LoVo (cell line): ENCODE results near the gene URB2.
"Not testable (repeated sequence)": the region's sequence is repeated elsewhere in the genome, so short reads cannot be mapped to it uniquely, and the experiment has no call there.

Experiments
- DNase-seq: peaks from one replicate; pipeline ENCODE4 v3.0.0-alpha.2; 2016; ENCODE audit warnings: low spot score

Gene URB2

DNA sequence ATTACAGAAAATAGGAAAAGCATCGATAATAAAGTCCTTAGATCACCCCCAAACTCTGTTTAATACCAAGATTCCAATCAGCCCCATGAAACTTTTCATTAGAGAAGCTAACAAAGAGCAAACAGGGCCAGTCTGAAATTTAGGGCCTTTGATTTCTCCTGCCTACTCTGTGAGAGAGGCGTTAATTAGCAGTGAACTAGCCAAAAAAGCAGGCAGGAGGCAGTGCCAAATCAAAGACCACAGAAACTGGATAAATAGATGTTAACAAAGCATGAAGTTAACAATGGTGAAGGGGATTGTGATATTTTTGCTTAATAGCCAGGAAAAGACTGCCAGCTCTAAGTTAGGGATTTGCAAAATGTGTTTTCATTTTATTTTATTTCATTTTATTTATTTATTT, 11.3 kb upstream of the URB2 start:
- no peak for DNase-seq

DNA sequence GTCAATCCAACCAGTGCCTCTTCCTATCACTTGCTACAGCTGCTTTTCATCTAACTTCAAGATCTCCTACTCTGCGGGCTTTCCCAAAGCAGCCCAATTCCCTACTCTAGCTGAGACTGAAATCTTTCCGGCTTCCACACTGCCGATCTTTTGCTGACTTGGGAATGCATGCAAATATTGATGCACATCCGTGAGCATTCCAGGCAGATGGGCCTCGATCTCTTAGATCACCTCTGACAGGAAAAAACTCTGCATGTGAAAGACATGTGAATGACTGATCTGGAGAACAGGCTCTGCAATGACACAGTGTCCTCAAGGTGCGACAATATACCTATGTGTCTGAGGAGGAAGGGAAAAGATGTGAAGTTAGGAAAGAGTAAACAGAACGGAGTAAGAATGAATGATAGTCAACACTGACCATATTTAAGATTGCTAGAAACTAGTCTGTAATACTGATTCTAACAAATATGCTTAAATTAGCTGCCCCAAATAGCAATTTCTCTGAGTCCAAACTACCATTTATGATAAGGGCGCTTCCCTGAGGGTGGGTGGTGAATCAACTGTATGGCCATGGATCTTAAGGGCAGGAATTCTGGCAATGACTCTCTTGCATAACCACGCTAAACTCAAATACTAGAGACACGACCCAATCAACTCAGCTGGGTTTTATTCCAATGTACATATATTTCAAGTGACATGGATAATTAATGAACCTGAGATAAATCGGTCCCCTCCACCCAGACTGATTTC, 8.5 kb upstream of the URB2 start:
- DNase-seq = no peak

DNA sequence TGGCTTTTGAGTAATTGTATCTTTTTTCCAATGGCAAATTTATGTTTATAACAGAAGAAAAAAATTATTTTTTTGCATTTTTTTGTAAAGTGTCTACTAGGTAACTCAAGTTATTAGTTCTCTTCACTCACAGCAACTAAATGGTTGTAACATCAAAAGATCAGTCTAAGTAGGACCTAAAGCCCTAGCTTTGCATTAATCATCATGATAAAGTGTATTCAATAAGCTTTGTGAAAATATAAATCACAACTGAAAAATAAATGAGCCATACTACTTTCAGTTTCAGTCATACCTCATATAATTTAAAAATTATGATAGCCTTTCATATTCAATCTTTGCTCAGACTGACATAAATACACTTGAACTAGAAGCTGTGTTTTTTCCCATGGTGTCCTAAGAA, 7.0 kb upstream of the URB2 start:
- no peak for DNase-seq

DNA sequence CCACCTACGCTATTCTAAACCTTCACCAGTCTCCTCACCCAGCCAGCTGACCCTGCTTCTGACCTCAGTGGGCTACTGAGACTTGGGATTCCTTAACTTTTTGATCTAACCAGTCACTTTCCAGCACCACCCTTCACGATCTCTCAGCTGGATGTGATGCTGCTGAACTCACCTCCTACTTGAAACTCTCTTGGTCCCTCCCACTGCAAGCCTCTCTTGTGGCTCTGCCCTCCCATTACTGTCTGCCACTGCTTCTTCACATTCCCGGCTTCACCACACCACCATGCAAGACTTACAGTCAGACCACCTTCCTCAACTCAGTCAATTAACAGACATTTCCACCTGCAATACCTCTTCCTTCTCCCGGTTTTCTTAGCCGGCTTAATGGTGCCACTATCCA, 6.4 kb upstream of the URB2 start:
- no peak for DNase-seq

DNA sequence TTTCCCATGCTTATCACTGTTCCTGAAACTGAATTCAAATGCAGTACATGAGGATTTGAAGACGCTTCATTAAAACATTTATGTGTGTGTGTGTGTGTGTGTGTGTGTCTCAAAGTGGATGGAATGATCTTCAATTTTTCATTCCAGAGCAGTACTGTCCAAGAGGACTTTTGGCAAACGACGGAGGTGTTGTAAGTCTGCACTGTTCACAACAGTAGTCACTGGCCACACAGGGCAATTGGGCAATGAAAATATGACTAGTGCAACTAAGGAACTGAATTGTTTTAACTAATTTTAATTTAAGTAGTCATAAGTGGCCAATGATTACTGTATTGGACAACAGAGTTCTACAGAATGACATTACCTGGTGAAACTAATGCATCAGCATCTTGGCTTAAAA, 5.2 kb upstream of the URB2 start:
- DNase-seq = no peak

DNA sequence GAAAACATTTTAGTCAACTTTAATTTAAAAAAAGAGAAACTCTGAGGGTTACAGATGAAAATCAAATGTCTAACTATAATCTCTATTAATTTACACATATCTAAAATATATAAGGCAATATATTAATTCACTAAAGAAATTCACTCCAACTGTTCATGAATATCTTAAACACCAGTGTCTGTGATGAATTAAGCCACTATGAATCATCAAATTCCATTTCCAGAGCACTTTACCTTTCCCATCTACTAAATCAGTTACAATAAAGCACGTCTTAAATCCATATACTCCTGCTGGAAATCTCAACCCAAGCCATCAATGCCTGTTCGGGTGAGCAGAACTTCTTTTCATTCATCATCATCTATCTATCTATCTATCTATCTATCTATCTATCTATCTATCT, 4.4 kb upstream of the URB2 start:
- DNase-seq = no peak

DNA sequence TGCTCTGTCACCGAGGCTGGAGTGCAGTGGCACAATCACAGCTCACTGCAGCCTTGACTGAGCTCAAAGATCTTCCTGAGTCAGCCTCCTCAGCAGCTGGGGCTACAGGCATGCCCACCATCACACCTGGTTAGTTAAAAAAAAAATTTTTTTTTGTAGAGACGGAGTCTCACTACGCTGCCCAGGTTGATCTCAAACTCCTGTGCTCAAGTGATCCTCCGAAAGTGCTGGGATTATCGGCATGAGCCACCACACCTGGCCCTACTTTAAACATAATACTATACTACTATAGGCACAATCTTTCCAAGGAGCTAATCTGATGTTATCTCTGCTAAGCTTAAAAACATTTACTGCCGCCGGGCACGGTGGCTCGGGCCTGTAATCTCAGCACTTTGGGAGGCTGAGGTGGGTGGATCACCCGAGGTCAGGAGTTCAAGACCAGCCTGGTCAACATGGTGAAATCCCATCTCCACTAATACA, 3.4 kb upstream of the URB2 start:
- DNase-seq = not testable (repeated sequence)

DNA sequence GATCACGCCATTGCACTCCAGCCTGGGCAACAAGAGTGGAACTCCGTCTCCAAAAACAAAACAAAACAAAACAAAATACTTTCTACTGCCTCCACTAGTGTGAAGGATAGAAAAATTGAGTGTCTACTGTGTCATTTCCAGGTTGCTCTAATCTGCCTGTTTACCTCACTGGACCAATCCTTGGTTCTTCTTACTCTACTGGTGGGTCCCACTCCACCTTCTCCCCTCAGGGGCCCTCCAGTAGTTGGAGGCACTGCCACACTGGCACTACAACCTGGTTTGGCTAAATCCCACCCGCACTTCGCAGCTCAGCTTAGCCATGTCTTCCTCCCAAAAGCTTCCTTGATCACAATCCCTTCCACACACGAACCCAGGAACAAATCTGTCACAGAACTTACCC, 2.8 kb upstream of the URB2 start:
- DNase-seq = no peak

DNA sequence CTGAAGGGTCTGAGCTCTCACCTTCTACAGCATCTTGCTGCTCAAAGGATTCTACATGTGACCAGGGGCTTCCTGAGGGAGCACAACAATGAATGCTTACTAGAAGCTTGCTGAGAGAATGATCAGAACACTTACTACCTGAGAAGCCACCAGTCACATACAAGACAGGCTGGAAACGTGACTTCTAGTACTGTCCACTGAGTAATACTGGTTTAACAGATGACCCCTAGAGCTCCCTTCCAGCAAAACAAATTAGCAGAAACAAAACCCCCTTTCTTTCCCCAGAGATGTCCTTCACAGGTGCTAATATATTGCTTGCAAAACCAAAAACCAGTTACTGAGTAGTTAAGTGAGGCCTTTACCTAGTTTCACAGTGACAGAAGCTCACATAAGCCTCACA, 2.2 kb upstream of the URB2 start:
- no peak for DNase-seq

DNA sequence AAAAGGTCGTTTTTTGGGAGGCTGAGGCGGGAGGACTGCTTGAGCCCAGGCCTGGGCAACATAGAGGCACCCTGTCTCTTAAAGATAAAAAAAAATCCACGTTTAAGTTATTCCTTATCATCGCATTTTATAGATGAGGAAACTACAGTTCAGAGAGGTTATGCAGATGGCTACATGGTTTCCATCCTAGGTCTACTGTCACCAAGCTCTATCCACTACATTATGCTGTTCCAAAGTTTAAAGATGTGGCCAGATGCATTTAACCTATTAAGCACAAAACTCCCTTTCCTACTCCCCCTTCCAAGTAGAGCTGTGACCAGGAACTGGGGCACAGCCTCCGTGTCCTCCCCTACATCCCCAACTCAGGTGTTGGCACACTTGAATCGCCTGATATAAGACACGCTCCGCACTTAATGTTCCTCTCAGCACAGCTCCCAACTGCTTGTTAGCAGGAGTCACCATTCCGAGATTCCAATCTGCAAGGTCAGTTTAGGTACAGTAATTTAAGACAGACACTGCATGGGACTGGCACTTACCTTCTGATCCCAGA, 1.5 kb upstream of the URB2 start:
- no peak for DNase-seq

DNA sequence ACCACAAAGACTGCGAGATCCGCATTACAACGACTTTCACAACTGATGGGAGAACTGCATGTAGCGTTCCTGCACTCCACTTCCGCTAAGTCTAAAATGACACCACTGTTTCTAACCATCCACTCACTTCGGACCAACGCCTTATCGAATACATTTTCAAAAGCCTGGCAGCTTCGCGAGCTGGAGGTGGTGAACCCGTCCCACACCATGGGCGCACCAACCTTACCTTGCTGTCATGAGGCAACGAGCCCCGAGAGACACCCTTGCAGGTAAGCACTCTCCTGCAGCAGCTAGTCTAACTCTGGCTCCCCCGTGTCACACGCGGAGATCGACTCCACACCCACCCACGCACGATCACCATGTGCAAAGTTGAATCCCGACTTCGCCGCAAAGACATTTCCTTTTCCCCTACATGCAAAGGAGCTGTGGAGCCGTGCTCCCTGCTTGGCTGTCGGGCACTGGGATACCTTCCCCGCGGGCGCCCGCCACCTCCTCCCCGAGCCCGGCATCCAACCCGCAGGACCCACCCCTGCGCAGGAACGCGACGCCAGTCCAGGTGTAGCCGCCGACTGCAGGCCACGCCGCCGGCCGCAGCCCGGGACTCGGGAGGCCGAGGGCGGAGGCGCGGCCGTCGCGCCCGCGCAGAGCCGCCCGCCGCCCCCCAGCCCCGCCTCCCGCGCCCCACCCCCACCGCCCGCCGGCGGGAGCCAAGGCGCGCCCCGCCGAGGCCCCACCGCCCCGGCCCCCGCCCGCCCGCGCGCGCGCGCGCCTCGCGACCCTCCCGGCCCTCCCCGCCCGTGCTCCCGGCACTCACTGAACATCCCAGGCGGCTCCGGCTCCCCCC, 754 bp upstream of the URB2 start:
- peak; percentile 67 for DNase-seq

DNA sequence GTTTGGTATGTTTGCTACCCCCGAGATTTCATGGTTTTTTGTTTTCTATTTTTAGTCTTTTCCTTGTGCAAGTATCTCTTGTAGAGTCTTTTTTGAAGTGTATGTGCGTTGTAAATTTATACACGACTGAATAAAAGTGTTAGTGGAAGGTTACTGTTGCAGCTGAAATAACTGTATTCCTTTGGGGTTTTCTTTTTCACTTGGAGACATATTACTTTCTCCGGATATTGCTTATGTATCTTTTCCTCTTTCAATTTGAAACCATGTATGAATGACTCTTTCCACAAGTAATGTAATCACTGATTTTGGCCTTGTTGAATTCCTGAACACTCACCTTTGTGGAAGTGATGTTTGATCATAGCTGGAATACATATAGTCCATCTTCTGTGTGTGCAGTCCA, 956 bp downstream of the URB2 start:
- no peak for DNase-seq

DNA sequence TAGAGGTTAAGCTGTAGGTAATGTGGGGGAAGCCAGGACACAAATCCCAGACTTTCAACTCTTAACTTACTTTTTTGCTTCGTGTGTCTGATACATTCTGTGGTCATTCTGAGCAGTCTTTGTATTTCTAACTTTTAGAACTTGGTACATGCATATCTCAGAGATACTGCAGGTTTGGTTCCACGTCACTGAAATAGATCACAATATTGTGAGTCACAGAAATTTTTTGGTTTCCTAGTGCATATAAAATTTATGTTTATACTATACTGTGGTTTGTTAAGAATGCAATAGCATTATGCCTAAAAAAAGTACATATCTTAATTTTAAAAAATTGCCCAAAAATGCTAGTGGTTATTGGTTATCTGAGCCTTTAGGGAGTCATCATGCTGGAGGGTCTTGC, 3.2 kb downstream of the URB2 start:
- DNase-seq = no peak

DNA sequence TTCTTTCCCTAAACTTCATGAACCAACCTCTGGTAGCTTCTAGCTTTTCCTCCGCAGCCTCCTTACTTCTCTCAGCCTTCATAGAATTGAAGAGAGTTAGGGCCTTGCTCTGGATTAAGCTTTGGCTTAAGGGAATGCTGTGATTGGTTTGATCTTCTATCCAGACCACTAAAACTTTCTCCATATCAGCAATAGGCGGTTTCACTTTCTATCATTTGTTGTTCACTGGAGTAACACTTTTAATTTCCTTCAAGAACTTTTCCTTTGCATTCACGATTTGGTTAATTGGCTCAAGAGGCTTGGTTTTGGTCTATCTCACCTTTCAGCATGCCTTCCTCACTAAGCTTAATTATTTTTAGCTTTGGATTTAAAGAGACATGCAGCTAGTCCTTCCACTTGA, 5.1 kb downstream of the URB2 start:
- DNase-seq = no peak

DNA sequence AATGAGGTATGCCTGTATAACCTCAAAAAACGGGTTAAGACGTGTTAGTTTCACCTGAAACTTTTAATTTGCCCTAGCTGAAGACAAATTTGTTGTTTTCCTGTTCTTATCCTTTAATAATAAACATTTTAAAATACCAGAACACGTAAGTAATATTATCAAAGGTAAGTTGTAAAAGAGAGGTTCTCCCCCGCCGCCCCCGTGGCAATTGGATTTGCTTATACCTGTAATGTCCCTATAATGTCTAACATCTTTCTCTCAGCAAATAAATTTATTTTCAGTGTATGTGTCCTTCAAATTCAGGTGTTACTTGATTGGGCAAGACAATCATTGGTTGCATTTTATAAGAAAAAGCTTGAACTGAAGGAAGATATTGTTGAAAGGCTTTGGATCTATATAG, 5.9 kb downstream of the URB2 start:
- DNase-seq = no peak

DNA sequence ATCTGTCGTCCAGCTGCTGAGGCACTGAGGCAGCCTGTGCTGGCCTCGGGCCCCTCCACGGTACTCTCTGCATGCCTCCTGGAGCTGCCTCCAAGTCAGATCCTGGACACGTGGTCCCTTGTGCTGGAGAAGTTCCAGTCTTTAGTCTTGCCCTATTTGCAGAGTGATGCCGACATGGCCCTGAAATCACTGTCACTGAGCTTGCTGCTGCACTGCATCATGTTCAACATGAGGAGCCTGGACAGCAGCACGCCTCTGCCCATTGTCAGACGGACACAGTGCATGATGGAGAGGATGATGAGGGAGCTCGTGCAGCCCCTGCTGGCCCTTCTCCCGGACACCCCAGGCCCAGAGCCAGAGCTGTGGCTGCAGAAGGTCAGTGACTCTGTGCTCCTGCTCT, 10.0 kb downstream of the URB2 start:
- DNase-seq = no peak

DNA sequence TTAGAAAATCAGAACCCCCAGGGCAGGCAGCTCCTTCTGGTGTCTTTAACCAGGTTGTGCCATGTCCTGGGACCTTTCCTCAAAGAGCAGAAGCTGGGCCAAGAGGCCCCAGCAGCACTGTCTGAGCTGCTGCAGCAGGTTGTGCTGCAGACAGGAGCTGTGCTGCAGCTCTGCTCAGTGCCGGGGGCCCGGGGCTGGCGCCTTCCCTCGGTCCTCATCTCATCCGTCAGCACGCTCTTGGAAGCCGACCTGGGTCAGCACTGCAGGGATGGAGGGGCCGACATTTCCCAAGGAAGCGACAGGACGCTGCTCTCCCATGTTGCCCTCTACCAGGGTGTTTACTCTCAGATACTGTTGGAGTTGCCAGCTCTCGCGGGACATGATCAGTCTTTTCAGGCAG, 11.7 kb downstream of the URB2 start:
- DNase-seq = no peak

DNA sequence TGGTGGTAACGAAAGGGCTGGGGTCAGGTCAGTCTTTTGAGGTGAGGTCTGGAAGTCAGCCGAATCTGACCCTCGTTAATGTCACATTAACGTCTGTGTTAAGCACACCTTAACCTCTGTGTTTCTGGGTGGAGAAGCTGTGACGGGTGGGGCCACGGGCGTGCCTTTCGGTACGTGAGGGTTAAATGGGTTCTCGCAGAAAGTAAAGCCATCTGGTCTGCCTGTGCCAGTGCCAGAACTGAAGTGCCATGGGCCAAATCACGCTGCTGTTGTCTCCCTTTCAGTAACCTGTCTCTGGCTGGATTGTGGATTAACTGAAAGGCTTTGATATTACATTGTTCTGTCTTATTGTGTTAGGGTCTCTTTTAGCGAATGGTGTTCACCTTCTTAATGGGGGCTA, 14.4 kb downstream of the URB2 start:
- no peak for DNase-seq

DNA sequence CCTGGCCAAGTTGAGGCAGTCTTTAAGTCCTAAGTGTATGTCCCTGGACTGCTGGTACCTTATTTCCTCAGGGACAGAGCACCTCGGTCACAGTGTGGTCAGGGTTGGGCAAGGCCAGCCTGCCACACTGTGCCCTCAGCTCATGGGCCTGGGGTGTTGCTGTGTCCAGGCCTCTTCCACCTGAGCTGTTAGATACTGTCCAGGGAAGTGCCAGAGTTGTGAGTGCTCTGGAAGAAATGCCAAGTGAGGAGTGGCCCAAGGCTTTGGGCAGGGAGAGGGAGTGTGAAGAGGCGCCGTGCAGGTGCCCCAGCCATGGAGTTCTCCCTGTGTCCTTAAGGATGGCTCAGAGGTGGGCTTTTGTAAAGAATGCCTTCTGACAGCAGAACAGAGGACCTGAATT, 15.3 kb downstream of the URB2 start:
- DNase-seq = no peak

DNA sequence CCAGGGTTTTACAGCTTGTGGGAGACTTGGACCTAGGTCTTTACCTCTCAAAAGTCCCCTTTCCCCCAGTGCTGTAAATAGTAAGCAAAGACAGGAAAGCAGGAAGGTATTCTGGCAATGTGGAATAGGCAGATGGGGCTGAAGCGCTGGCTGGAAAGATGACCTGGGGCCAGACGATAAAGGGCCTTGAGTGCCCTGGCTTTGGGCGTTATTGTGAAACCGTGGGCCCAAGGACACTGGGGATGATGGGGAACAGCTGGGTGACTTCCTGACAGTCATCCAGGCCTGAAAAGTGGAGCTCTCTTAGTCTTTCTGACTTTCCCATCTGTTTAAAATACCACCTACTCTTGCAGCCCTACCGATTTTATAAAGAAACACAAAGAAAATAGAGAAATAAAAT, 16.3 kb downstream of the URB2 start:
- DNase-seq = no peak

DNA sequence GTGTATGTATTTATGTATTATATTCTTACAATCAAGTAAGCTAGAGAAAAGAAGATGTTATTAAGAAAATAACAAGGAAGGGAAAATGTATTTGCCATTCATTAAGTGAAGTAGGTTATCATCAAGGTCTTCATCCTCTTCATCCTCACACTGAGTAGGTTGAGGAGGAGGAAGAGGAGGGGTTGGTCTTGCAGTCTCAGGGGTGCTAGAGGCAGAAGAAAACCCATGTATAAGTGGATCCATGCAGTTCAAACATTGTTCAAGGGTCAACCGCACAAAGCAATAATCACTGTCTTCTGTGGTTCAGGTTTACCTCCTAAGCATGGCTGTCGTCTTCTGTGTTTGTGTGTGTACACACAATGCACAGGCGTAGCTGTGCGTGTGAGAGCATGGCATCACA, 16.9 kb downstream of the URB2 start:
- DNase-seq = no peak

DNA sequence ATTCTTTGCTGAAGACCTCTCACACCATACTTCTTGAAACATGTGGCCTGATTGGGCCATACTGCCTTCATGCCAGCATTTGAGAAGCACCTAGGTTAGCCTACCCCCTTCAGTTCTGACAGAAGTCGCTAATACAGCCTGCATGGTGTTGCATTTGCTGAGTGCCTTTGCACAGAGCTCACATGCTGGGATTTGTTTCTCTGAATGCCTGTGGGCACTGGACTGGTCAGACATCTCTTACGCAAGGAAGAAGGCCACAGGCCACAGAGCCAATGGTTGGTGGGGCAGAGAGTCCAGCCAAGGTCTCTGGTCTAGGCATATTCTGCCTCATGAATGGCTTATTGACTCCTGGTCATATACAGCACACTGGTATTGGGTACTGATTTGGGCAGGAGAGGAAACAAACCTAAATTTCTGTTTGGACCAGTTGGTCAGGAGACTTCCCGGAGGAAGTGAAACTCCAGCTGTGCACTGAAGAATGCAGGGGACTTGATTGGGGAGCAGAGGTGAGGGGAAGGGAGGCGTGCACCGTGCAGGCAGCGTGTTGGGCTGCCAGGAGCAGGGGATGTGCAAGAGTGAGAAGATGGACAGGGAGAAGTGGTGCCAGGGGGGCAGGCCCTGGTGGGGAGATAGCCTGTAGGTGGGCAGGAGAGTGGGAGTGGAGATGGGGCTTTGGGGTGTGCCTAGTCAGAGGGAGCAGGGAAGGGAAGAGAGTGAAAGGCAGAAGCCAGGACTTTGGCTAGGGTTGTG, 18.1 kb downstream of the URB2 start:
- no peak for DNase-seq
